ENCODE results near the gene OR10X1.

OR10X1 gene, protein sequence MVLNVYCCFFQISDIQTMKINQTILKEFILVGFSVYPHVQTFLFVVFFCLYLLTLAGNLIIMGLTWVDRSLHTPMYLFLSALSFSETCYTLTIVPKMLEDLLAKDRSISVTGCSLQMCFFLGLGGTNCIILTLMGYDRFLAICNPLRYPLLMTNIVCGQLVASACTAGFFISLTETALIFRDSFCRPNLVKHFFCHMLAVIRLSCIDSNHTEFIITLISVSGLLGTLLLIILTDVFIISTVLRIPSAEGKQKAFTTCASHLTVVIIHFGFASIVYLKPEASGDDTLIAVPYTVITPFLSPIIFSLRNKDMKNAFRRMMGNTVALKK

DNA sequence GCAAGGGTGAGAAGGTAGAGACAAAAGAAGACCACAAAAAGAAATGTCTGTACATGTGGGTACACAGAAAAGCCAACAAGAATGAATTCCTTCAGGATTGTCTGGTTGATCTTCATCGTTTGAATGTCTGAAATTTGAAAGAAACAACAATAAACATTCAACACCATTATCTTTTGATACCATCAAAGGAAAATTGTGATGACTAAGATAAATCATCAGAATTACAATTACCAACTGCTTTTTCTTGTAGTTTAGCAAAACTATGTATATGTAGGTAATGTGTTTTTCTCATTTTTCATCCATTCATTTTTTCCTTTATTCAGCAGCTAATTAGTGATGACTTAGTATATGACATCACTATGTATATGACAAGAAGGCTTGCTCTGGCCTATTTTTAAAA lies at the start of gene OR10X1:
Gene OR10X1, minus strand, starts transcription at position 167 of the 400 bp plus-strand sequence. Its CDS starts 0 bp downstream, at position 167.
- no peak for DNase-seq (ENCODE audit: low read depth)

DNA sequence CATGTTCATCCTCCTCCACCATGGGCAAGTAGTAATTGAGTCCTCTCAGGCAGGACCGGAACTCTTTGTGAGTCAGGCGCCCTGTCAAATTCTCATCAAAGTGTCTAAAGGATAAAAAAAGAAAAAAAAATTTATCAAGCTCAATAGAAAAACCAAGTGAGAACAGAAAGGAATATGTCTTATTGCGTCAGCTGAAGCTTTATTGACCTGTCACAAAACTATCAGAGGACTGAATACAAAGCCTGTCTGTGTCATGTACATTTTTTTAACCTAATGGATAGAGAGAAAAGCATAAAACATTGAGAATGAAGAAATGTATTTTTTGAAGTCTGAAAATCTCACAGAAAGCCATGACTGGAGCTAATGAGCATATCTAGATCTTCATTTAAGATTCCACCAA lies 34.1 kb upstream of the OR10X1 start:
- DNase-seq (ENCODE audit: low read depth) = no peak

GRCh38 chr1:158611916-158612315 lies 32.2 kb upstream of the OR10X1 start:
- no peak for DNase-seq (ENCODE audit: low read depth)

- no peak for DNase-seq (ENCODE audit: low read depth)
Measured at GRCh38 chr1:158607296-158607695, 27.6 kb upstream of the OR10X1 start.

- no peak for DNase-seq (ENCODE audit: low read depth)
Measured at GRCh38 chr1:158604968-158605367, 25.3 kb upstream of the OR10X1 start, which contains the start of gene OR10Z1. Gene OR10Z1, plus strand, starts transcription at chr1:158605268. Its CDS starts 1,171 bp downstream, at chr1:158606439.

GRCh38 chr1:158600735-158601134 lies 21.0 kb upstream of the OR10X1 start:
- DNase-seq (ENCODE audit: low read depth) = no peak

DNA sequence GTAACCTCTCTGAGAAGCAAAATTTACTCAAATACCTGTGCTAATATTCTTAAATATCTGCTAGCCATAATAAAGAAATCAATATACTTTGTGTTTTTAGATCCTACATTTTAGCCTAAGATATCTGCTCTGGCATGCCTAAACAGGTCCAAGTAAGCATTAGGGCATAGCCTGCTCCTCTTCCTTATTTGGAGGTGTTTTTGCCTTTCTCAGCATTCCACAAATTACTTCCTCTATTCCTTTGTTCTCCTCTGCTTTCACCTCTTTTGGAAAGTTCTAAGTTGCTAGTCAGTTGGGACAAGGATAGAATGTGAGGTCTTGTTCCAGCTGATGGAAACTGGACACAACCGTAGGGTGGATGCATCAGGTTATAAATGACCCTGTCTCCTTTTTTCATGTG lies 7.2 kb upstream of the OR10X1 start:
- DNase-seq (ENCODE audit: low read depth) = no peak

- no peak for DNase-seq (ENCODE audit: low read depth)
Measured at GRCh38 chr1:158583962-158584361, 4.3 kb upstream of the OR10X1 start.

- DNase-seq (ENCODE audit: low read depth) = no peak
Measured at GRCh38 chr1:158577561-158577960, 2.1 kb downstream of the OR10X1 start.

GRCh38 chr1:158572226-158572625 lies 7.5 kb downstream of the OR10X1 start:
- no peak for DNase-seq (ENCODE audit: low read depth)

- DNase-seq (ENCODE audit: low read depth) = no peak
Measured at GRCh38 chr1:158570480-158570879, 9.2 kb downstream of the OR10X1 start, which contains the start of gene OR6P1. Gene OR6P1, minus strand, starts transcription at chr1:158570580. Its CDS starts 6,976 bp downstream, at chr1:158563604.

DNA sequence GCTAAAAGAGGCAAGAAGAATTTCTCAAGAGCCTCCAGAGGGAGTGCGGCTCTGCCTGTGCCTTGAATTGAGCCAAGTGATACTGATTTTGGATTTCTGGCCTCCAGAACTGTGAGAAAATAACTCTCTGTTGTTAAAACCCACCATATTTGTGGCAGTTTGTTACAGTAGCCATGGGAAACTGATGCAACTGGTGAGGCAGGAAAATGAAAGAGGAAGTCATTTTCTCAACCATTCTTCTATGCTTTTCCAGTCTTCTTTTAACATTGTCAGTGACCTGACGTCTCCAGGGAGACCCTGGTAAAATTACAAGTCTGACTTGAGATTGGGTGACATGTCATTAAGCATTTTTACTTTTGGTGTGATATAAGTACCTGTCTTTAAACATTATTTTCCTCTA lies 15.1 kb downstream of the OR10X1 start:
- no peak for DNase-seq (ENCODE audit: low read depth)

- no peak for DNase-seq (ENCODE audit: low read depth)
Measured at GRCh38 chr1:158563853-158564252, 15.8 kb downstream of the OR10X1 start.

GRCh38 chr1:158559696-158560095 lies 20.0 kb downstream of the OR10X1 start:
- no peak for DNase-seq (ENCODE audit: low read depth)

GRCh38 chr1:158554352-158554751 lies 25.3 kb downstream of the OR10X1 start, which contains the start of gene OR6Y1:
Gene OR6Y1, minus strand, starts transcription at chr1:158554405. Its CDS starts 6,300 bp downstream, at chr1:158548105.
- no peak for DNase-seq (ENCODE audit: low read depth)

GRCh38 chr1:158552296-158552695 lies 27.4 kb downstream of the OR10X1 start:
- no peak for DNase-seq (ENCODE audit: low read depth)

- no peak for DNase-seq (ENCODE audit: low read depth)
Measured at GRCh38 chr1:158547533-158547932, 32.2 kb downstream of the OR10X1 start.

DNA sequence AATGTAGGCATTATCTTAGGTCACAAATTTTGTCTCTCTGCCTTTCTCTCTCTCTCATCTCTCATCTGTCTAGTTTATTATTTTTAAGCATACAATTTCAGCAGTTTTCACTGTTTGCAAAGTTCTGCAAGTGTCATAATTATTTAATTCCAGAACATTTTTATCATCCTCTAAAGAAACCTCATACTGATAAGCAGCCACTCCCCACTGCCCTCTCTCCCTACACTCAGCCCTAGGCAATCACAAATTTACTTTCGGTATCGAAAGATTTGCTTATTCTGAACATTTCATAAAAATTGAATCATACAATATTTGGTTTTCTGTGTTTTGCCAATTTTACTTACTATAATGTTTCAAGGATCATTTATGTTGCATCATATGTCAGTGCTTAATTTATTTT lies 42.1 kb downstream of the OR10X1 start:
- DNase-seq (ENCODE audit: low read depth) = no peak

DNA sequence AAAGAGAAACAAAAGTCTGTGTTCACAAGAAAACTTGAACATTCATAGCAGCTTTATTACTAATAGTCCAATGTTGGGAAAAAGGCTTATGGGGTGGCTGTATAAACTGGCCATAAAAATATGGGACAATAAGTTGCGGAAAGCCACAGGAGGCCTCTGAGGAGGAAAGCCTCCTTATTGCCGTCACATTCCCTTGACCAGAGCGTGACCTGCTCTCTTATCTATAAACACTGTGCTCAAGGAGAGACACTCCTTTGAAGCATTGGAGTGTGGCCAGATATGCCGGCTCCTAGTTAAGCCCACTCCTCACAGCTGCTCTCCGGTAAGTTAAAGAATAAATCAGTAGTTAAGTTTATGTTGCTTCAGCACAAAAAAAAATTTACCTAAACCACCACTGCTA lies 45.2 kb downstream of the OR10X1 start:
- DNase-seq (ENCODE audit: low read depth) = no peak

Measured in fibroblast of gingiva (primary cell).